HG03045 (cell line): ENCODE data around the gene FMO3.

ENCODE experiments used
- ATAC-seq: cut with Tn5 transposase; IDR thresholded peaks from one replicate; pipeline ENCODE4 v1.9.1; 2021; ENCODE audit warnings: mild to moderate bottlenecking, moderate library complexity; ENCODE audit not compliant: unreplicated experiment

FMO3 gene

DNA sequence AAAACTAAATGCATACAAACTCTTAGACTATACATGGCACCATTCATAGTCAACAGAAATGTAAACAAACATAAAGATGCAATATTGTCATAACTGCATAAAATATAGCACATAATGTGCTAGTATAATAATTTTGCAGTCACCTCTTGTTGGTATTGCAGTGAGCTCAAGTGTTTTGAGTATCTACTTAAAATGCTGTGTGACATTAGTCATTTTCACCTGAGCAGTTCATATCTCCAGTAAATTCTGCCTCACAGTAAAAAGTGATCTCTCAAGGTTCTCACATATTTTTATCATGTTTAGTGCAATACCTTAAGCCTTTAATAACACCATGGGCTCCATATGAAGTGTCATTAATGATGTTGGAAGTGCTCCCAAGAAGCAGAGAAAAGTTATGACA is 64.8 kb downstream of the FMO3 start:
- ATAC-seq = no peak

- ATAC-seq = no peak
These were observed 67.4 kb downstream of the FMO3 start for GRCh38 chr1:171158096-171158495.

DNA sequence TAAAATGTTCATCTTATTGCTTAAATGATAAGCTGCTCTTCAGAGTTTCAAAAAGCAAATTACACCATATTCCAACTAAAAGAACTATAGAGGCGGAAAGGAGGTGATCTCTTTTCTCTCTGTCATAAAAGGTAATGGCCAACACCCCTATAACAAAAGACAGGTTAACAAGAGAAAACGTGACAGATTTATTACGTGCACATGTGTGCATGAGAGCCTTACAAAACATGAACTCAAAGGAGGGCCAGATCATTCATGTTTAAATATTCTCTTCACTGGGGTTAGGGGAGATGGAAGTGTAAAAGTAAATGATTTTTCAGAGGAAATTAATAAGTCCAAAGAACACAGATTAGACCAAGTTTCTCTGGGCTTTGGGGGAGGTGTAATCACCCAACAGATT is 67.8 kb downstream of the FMO3 start:
- no peak for ATAC-seq

DNA sequence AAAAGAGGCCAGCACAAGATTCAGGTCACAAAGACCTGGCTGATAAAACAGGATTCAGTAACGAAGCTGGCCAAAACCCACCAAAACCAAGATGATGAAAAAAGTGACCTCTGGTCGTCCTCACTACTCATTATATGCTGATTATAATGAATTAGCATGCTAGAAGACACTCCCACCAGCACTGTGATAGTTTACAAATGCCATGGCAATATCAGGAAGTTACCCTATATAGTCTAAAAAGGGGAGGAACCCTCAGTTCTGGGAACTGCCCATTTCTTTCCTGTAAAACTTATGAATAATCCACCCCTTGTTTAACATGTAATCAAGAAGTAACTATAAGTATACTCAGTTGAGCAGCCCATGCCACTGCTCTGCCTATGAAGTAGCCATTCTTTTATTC is 68.4 kb downstream of the FMO3 start:
- ATAC-seq = no peak

- no peak for ATAC-seq
These were observed 69.5 kb downstream of the FMO3 start for GRCh38 chr1:171160211-171160610.

DNA sequence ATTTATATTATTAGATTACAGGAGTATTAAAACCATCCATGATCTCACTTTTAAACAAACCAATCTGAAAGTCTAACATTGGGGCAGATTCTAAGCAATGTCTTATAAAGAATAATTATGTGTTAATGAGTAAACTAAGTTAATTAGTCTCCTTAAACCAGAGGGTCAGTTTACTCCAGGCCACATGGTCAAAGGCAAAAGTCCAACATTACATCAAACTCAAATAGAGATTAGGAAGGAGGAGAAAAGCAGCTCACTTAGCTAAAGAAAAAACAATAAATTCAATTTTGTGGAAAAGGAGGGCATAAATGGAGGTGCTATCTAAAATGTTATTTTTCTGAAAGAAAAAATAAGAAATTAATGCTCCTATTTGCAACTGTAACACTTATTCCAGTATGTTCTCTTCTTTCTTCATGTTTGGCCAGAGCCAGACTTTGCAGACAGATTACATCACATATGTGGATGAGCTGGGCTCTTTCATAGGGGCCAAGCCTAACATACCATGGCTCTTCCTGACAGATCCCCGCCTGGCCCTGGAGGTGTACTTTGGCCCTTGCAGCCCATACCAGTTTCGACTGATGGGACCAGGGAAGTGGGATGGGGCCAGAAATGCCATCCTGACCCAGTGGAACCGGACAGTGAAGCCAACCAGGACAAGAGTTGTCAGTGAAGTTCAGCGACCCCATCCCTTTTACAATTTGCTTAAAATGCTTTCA is 70.1 kb downstream of the FMO3 start:
- ATAC-seq = no peak

GRCh38 chr1:171161431-171161830 is 70.7 kb downstream of the FMO3 start:
- ATAC-seq = no peak

- no peak for ATAC-seq
These were observed 75.7 kb downstream of the FMO3 start for GRCh38 chr1:171166361-171166760.
